Activated CD4-positive, alpha-beta T cell treated with anti-CD3 and anti-CD28 coated beads, Interleukin-2, amount 50 U/mL, for 48 hours (primary cell): ENCODE measurements around the gene ATN1.
"Not testable (repeated sequence)": the region's sequence is repeated elsewhere in the genome, so short reads cannot be mapped to it uniquely, and the experiment has no call there.

Source experiments
- DNase-seq, 2 experiments: peaks; one replicate each; pipeline ENCODE4 v3.0.0-alpha.2; 2020

Gene ATN1

GRCh38 chr12:6905414-6906040 is 22.2 kb upstream of the ATN1 start:
- DNase-seq = no peak

GRCh38 chr12:6908141-6908540 is 19.6 kb upstream of the ATN1 start:
- not testable (repeated sequence) for DNase-seq

GRCh38 chr12:6909421-6910145 is 18.2 kb upstream of the ATN1 start:
- DNase-seq = no peak

- no peak for DNase-seq
These were observed 15.4 kb upstream of the ATN1 start for GRCh38 chr12:6912164-6912935.

GRCh38 chr12:6914246-6914946 is 13.4 kb upstream of the ATN1 start, which contains the start of gene ENO2:
Gene ENO2, plus strand, starts transcription at chr12:6914580. Its CDS starts 1,253 bp downstream, at chr12:6915833.
- peak; percentile 83 to 84 for DNase-seq

GRCh38 chr12:6914947-6915788 is 12.6 kb upstream of the ATN1 start:
- DNase-seq = peak; percentile 50 to 65

GRCh38 chr12:6915789-6916285 is 11.9 kb upstream of the ATN1 start:
- no peak for DNase-seq

GRCh38 chr12:6916426-6917200 is 11.1 kb upstream of the ATN1 start:
- DNase-seq = no peak

GRCh38 chr12:6917491-6918231 is 10.1 kb upstream of the ATN1 start:
- no peak for DNase-seq

- no peak for DNase-seq
These were observed 8.2 kb upstream of the ATN1 start for GRCh38 chr12:6919588-6919987.

- no peak for DNase-seq
These were observed 6.2 kb upstream of the ATN1 start for GRCh38 chr12:6921539-6921938.

GRCh38 chr12:6921996-6922946 is 5.5 kb upstream of the ATN1 start:
- no peak for DNase-seq

- no peak for DNase-seq
These were observed 4.6 kb upstream of the ATN1 start for GRCh38 chr12:6923003-6923732.

- no peak for DNase-seq
These were observed 3.9 kb upstream of the ATN1 start for GRCh38 chr12:6923851-6924250.

GRCh38 chr12:6925239-6925539 is 2.6 kb upstream of the ATN1 start:
- no peak for DNase-seq

GRCh38 chr12:6925540-6926279 is 2.0 kb upstream of the ATN1 start:
- no peak for DNase-seq

GRCh38 chr12:6928022-6928702 is 403 bp downstream of the ATN1 start:
- no peak for DNase-seq
